ENCODE data around the gene REPIN1. TPM values are rescaled to one million over a fixed set of nuclear protein-coding genes. Genes with fewer than 3 reads are reported as not detected.
A peak's percentile ranks its signal among the peaks of the same experiment; 100 is the strongest.

The REPIN1 gene
- total and polyA plus RNA-seq, 9 of the 15 experiments (the other 6 are each of a cell fraction or from before 2014, with no cell fraction given) = 8.1 to 283 (median 94.3) TPM

DNA sequence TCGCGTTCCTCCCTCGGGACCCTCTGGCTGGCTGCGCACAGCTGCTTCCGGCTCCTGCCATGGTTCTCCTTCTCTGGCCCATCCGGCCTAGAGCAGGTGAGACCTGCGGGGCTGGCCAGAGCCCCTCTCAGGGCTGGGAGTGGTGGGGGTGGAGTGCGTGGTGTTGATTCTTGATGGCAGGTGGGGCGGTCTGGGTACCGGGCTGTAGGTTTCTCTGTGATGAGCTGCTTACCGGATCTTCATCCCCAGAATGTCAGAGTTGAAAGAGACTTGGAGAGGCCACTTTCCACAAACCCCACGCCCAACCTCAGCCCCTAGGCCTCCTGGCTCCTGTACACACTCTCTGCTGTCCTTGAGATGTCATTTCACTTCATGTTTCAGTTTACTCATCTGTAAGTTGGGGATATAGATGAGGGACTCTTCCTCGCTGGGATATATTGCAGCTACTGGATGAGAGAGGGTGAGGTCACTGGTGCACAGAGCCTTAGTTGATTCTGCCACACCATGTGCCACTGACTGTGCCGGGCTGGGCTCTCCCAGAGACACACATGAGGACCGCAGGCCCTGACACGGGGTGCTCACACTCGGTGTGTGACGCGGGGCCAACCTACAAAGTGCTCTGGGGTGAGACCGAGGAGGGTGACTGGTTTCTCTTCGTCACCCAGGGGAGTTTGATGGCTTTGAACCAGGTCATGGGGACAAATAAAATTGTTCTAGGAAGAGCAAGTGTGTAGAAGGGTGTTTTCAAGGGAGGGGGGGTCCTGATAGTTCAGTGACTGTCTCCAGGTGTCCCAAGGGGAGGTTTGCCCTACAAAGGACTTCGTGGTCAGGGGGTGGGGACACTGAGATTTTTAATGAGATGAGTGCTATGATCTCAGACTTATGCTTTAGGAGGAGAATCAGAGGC, 40.0 kb downstream of the REPIN1 start:
- ATAC-seq (no peak), FAIRE-seq (no peak), DNase-seq (ENCODE audit: extremely low read depth in 1 of 4, low spot score in 3 of 4) (no peak)
- intact Hi-C loops (cut with micrococcal nuclease) = no loop called here
- Histone ChIP-seq H3K79me2 (ENCODE audit: control insufficient read depth, insufficient read depth, low read length) (peaks cover 23% of the 10 kb centered on the region; the same call in 2 of the 3 replicates), H3K9ac (ENCODE audit: insufficient read depth in 1 of 2, low read depth in 2 of 2, low read length in 2 of 2) (peak overlapping the region in 1 of 2 experiments; percentile 46; a peak in 1 of 4 replicates), H2AFZ (ENCODE audit: low read depth, low read length) (no peak overlapping the region), H3K27ac (ENCODE audit: extremely low read depth, low read depth, low read length) (no peak overlapping the region), H4K20me1 (replicated peaks; ENCODE audit: control insufficient read depth, insufficient read depth, low read length) (no peaks in the 10 kb centered on the region), H3K4me2 (ENCODE audit: insufficient read depth, low read length) (no peak overlapping the region), H3K36me3 (ENCODE audit: control insufficient read depth, insufficient read depth, low read length) (peaks cover 13% of the 10 kb centered on the region; the same call in 1 of the 3 replicates), H3K9me1 (ENCODE audit: control insufficient read depth, insufficient read depth, low read length) (peaks cover 2% of the 10 kb centered on the region), H3K27me3 (ENCODE audit: control insufficient read depth in 2 of 2, insufficient read depth in 2 of 2, low read length in 2 of 2) (no peaks in the 10 kb centered on the region), H3K4me1 (replicated peaks in 1 of 2; ENCODE audit: control insufficient read depth in 2 of 2, insufficient read depth in 2 of 2, low read length in 2 of 2) (peaks cover 27 to 57% of the 10 kb centered on the region in 2 experiments), H3K4me3 (no peak overlapping the region), H3K9me3 (replicated peaks; ENCODE audit: control insufficient read depth, insufficient read depth, low read depth, low read length) (no peaks in the 10 kb centered on the region)
- no TSS peak for BruUV-seq (replicated peaks)
- in situ Hi-C loops (cut with MboI) = no loop called here
- TF ChIP-seq ETS2 (tag; IDR thresholded peaks at IDR 0.05; ENCODE audit: borderline replicate concordance, poor library complexity, severe bottlenecking) (no peak), ESRRA (IDR thresholded peaks at IDR 0.05; ENCODE audit: borderline replicate concordance, low read depth) (peak; percentile 55; the same call in 1 of the 2 replicates), POLR3A (IDR thresholded peaks at IDR 0.05; ENCODE audit: borderline replicate concordance, extremely low read depth, insufficient read depth, insufficient read length) (no peak), ETV1 (tag; conservative IDR thresholded peaks at IDR 0.05; ENCODE audit: low read depth) (no peak), ZFPM2 (CRISPR knock-in tag; IDR thresholded peaks at IDR 0.05) (no peak), ZNF175 (CRISPR knock-in tag; IDR thresholded peaks at IDR 0.05; ENCODE audit: low read depth) (no peak)
- TF ChIP-seq, protein P1, sequence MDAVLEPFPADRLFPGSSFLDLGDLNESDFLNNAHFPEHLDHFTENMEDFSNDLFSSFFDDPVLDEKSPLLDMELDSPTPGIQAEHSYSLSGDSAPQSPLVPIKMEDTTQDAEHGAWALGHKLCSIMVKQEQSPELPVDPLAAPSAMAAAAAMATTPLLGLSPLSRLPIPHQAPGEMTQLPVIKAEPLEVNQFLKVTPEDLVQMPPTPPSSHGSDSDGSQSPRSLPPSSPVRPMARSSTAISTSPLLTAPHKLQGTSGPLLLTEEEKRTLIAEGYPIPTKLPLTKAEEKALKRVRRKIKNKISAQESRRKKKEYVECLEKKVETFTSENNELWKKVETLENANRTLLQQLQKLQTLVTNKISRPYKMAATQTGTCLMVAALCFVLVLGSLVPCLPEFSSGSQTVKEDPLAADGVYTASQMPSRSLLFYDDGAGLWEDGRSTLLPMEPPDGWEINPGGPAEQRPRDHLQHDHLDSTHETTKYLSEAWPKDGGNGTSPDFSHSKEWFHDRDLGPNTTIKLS (IDR thresholded peaks at IDR 0.05; ENCODE audit: borderline replicate concordance, low read depth) = no peak
- TF ChIP-seq, protein P2, sequence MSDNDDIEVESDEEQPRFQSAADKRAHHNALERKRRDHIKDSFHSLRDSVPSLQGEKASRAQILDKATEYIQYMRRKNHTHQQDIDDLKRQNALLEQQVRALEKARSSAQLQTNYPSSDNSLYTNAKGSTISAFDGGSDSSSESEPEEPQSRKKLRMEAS (CRISPR knock-in tag; IDR thresholded peaks at IDR 0.05) = peak; percentile 24; the same call in 1 of the 2 replicates
- POLR2A ChIA-PET = interaction anchor here (0.9 to 1.4 kb wide), 6 partner anchors 9 to 40 kb away, joined by 3 to 5 read pairs (median 4); partner anchors contain the start of gene REPIN1
- 86% methylated on average over 22 of the region's 22 CpGs for WGBS (ENCODE audit: insufficient coverage, low coverage, missing lambda C conversion rate)
- CTCF ChIA-PET (ENCODE audit: low intra/inter-chr PET ratio) = no interaction called here

All from K562 (cell line).